ENCODE data around the gene PCDH9. TPM values are rescaled to one million over a fixed set of nuclear protein-coding genes. Genes with fewer than 3 reads are reported as not detected.
A peak's percentile ranks its signal among the peaks of the same experiment; 100 is the strongest.

The PCDH9 gene
- total and polyA plus RNA-seq, 2 of the 4 experiments (the other 2 are of a cell fraction) = 2.2 to 10.2 TPM

DNA sequence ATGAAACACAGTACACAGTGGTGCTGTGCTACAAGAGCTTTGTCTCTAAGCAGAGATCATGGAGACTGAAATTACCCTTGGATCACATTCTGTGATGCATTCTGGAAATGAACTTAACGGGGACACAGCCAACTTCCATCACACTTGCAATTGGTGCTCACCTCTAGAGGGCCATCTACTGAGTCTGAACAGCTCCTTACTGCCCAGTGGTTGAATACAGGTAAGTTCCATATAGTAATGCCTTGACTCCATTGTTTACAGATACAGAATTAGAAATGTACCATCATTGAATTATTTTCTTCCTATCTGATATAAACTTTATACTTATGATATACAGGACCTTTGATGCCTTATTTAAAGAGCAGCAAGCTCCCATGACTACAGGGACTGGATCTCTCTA lies 686.4 kb downstream of the PCDH9 start:
- Histone ChIP-seq H3K4me3 (ENCODE audit: insufficient read depth, low read depth, low read length) (no peak overlapping the region), H3K18ac (ENCODE audit: low read depth, low read length) (no peak overlapping the region), H3K79me1 (ENCODE audit: low read depth in 1 of 2, low read length in 2 of 2) (no peaks in the 10 kb centered on the region), H2BK5ac (ENCODE audit: low read depth, low read length, poor library complexity, severe bottlenecking) (no peak overlapping the region), H3K27me3 (ENCODE audit: control insufficient read depth, insufficient read depth, low read length) (no peaks in the 10 kb centered on the region), H4K8ac (ENCODE audit: low read depth in 2 of 2, low read length in 2 of 2) (no peak overlapping the region), H2AK5ac (ENCODE audit: low read depth, low read length) (no peak overlapping the region), H4K5ac (ENCODE audit: low read depth, low read length) (no peak overlapping the region), H3K9me1 (ENCODE audit: insufficient read depth, low read length) (no peaks in the 10 kb centered on the region), H3K36me3 (ENCODE audit: control insufficient read depth, insufficient read depth, low read length) (no peaks in the 10 kb centered on the region), H3K4ac (ENCODE audit: low read depth, low read length) (no peak overlapping the region), H4K20me1 (ENCODE audit: insufficient read depth, low read length) (no peaks in the 10 kb centered on the region), H3K4me2 (ENCODE audit: low read depth, low read length) (no peak overlapping the region), H3K56ac (ENCODE audit: extremely low read depth, insufficient read depth, low read length) (no peak overlapping the region), H2AK9ac (replicated peaks; ENCODE audit: low read depth, low read length, poor library complexity) (no peak overlapping the region), H3K4me1 (ENCODE audit: control insufficient read depth, insufficient read depth, low read length) (no peaks in the 10 kb centered on the region), H3K27ac (ENCODE audit: insufficient read depth, low read length) (no peak overlapping the region), H3K9ac (ENCODE audit: low read depth, low read length) (no peak overlapping the region), H3K9me3 (ENCODE audit: control insufficient read depth, insufficient read depth, low read length) (no peaks in the 10 kb centered on the region), H2BK15ac (ENCODE audit: low read depth, low read length) (no peak overlapping the region), H3K23ac (ENCODE audit: low read depth, low read length) (no peak overlapping the region), H4K91ac (ENCODE audit: insufficient read depth, low read depth, low read length) (no peak overlapping the region), H3K14ac (replicated peaks; ENCODE audit: low read depth, low read length) (peak overlapping the region; percentile 4; the same call in 1 of the 2 replicates), H2BK20ac (ENCODE audit: low read depth, low read length) (no peak overlapping the region), H2BK120ac (ENCODE audit: low read depth, low read length) (no peak overlapping the region), H2AFZ (replicated peaks; ENCODE audit: low read length, poor library complexity) (no peak overlapping the region)
- TF ChIP-seq, protein P1, sequence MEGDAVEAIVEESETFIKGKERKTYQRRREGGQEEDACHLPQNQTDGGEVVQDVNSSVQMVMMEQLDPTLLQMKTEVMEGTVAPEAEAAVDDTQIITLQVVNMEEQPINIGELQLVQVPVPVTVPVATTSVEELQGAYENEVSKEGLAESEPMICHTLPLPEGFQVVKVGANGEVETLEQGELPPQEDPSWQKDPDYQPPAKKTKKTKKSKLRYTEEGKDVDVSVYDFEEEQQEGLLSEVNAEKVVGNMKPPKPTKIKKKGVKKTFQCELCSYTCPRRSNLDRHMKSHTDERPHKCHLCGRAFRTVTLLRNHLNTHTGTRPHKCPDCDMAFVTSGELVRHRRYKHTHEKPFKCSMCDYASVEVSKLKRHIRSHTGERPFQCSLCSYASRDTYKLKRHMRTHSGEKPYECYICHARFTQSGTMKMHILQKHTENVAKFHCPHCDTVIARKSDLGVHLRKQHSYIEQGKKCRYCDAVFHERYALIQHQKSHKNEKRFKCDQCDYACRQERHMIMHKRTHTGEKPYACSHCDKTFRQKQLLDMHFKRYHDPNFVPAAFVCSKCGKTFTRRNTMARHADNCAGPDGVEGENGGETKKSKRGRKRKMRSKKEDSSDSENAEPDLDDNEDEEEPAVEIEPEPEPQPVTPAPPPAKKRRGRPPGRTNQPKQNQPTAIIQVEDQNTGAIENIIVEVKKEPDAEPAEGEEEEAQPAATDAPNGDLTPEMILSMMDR (conservative IDR thresholded peaks at IDR 0.05; ENCODE audit: low read depth, low read length) = no peak
- TF ChIP-seq MXI1 (IDR thresholded peaks at IDR 0.05; ENCODE audit: borderline replicate concordance, low read depth, low read length) (no peak), BHLHE40 (IDR thresholded peaks at IDR 0.05; ENCODE audit: low read depth, low read length) (no peak), MAFK (IDR thresholded peaks at IDR 0.05; ENCODE audit: low read depth, low read length) (no peak), SMC3 (IDR thresholded peaks at IDR 0.05; ENCODE audit: low read depth, low read length) (no peak), FOS (IDR thresholded peaks at IDR 0.05; ENCODE audit: low read depth, low read length) (no peak), NFE2L2 (IDR thresholded peaks at IDR 0.05; ENCODE audit: low read depth, low read length) (no peak), RAD21 (IDR thresholded peaks at IDR 0.05; ENCODE audit: low read length) (no peak), ELK1 (IDR thresholded peaks at IDR 0.05; ENCODE audit: borderline replicate concordance, low read depth, low read length) (no peak), CEBPB (IDR thresholded peaks at IDR 0.05; ENCODE audit: low read depth, low read length) (no peak)
- TF ChIP-seq, protein P2, sequence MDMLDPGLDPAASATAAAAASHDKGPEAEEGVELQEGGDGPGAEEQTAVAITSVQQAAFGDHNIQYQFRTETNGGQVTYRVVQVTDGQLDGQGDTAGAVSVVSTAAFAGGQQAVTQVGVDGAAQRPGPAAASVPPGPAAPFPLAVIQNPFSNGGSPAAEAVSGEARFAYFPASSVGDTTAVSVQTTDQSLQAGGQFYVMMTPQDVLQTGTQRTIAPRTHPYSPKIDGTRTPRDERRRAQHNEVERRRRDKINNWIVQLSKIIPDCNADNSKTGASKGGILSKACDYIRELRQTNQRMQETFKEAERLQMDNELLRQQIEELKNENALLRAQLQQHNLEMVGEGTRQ (IDR thresholded peaks at IDR 0.05; ENCODE audit: low read depth, low read length) = no peak
- no CpG with 5 or more reads among the region's 1 CpG for WGBS, 2 experiments (ENCODE audit: extremely low coverage in 2 of 2, insufficient read length in 1 of 2)
- BruUV-seq (replicated peaks) = no TSS peak
- dilution Hi-C loops (cut with HindIII; ENCODE audit: low sequenced_read_pairs, unreplicated experiment) (no loop called here), in situ Hi-C loops (cut with MboI; ENCODE audit: low sequenced_read_pairs) (no loop called here), intact Hi-C loops (cut with micrococcal nuclease) (loop anchor here (10.0 kb wide), 1 partner anchor 629 kb away; no protein-coding TSS in a partner anchor)
- ChIA-PET POLR2A (ENCODE audit: unreplicated experiment) (no interaction called here), CTCF (no interaction called here)
- ATAC-seq (ENCODE audit: low read depth) (no peak), DNase-seq (no peak)

Data from IMR-90 (cell line).